MCF 10A (cell line): ENCODE results near the gene RYR1. TPM values are rescaled to one million over a fixed set of nuclear protein-coding genes. Genes with fewer than 3 reads are reported as not detected.

Source experiments
- BruUV-seq: library from RNA; stranded (reverse); fragments of 400-500 nt; replicated peaks from 2 replicates; lab custom pipeline; 2021; lab: Mats Ljungman, UMichigan
- CTCF ChIA-PET: fragments of 300-600 bp; sonication (Branson Sonifier 250); formaldehyde crosslinking; extraction: SDS; loops from one replicate; lab custom pipeline; 2021; ENCODE audit warnings: antibody characterized with exemption, inconsistent platforms; lab: Yijun Ruan, JAX
- POLR2A ChIA-PET: fragments of 300-600, 350-650 bp; sonication (Branson Sonifier 250); formaldehyde crosslinking; extraction: SDS; loops from one replicate; lab custom pipeline; 2020; ENCODE audit warnings: antibody characterized with exemption, inconsistent platforms; lab: Yijun Ruan, JAX
- DNase-seq: peaks from one replicate; pipeline ENCODE4 v3.0.0-alpha.2; 2018; ENCODE audit not compliant: unreplicated experiment
- H3K27ac Mint-ChIP-seq: one replicate; pipeline ENCODE4 v1.8.0; 2022; ENCODE audit warnings: mild to moderate bottlenecking, low read depth, mixed read lengths; ENCODE audit not compliant: unreplicated experiment
- H3K27me3 Mint-ChIP-seq: one replicate; pipeline ENCODE4 v1.8.0; 2022; ENCODE audit warnings: mixed read lengths; ENCODE audit not compliant: insufficient read depth, unreplicated experiment
- H3K36me3 Mint-ChIP-seq: one replicate; pipeline ENCODE4 v1.8.0; 2022; ENCODE audit warnings: mild to moderate bottlenecking, moderate library complexity, mixed read lengths; ENCODE audit not compliant: insufficient read depth, unreplicated experiment
- H3K4me1 Mint-ChIP-seq: one replicate; pipeline ENCODE4 v1.8.0; 2022; ENCODE audit warnings: mixed read lengths; ENCODE audit not compliant: insufficient read depth, unreplicated experiment
- H3K4me3 Mint-ChIP-seq: one replicate; pipeline ENCODE4 v1.8.0; 2022; ENCODE audit warnings: mild to moderate bottlenecking, moderate library complexity, mixed read lengths; ENCODE audit not compliant: unreplicated experiment
- H3K9me3 Mint-ChIP-seq: one replicate; pipeline ENCODE4 v1.8.0; 2022; ENCODE audit warnings: mixed read lengths; ENCODE audit not compliant: unreplicated experiment
- intact Hi-C: fragments of 100-400 bp; cut with micrococcal nuclease; formaldehyde crosslinking; loops from 2 replicates; pipeline ENCODE4 v1.14.1; 2022
- total RNA-seq: library from RNA; stranded (reverse); gene quantifications from 2 replicates; pipeline ENCODE4 v1.2.3, GENCODE V29; 2022
- TF ChIP-seq, protein P1 (sequence below): fragments of 200-600 bp; IDR thresholded peaks from one replicate; pipeline ENCODE4 v1.8.0; 2022; ENCODE audit warnings: antibody characterized with exemption, mild to moderate bottlenecking; ENCODE audit not compliant: unreplicated experiment

Gene RYR1
- total RNA-seq, 1 experiment from 2014 or later = 0.28 TPM

DNA sequence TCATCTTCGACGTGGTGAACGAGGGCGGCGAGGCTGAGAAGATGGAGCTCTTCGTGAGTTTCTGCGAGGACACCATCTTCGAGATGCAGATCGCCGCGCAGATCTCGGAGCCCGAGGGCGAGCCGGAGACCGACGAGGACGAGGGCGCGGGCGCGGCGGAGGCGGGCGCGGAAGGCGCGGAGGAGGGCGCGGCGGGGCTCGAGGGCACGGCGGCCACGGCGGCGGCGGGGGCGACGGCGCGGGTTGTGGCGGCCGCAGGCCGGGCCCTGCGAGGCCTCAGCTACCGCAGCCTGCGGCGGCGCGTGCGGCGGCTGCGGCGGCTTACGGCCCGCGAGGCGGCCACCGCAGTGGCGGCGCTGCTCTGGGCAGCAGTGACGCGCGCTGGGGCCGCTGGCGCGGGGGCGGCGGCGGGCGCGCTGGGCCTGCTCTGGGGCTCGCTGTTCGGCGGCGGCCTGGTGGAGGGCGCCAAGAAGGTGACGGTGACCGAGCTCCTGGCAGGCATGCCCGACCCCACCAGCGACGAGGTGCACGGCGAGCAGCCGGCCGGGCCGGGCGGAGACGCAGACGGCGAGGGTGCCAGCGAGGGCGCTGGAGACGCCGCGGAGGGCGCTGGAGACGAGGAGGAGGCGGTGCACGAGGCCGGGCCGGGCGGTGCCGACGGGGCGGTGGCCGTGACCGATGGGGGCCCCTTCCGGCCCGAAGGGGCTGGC is 131.6 kb downstream of the RYR1 start:
- Mint-ChIP-seq H3K27me3 (no peaks in the 10 kb centered on the region), H3K4me3 (no peak overlapping the region), H3K36me3 (no peaks in the 10 kb centered on the region), H3K4me1 (peaks cover 17% of the 10 kb centered on the region), H3K27ac (no peak overlapping the region), H3K9me3 (no peaks in the 10 kb centered on the region)
- POLR2A ChIA-PET = interaction anchor here (0.7 to 1.4 kb wide), 2 partner anchors 15 to 55 kb away, joined by 4 read pairs; no protein-coding TSS in a partner anchor
- CTCF ChIA-PET = interaction anchor here (0.7 to 0.8 kb wide), 2 partner anchors 46 to 70 kb away, joined by 3 to 6 read pairs; no protein-coding TSS in a partner anchor
- no peak for DNase-seq
- BruUV-seq = no TSS peak
- intact Hi-C loops = no loop called here
- TF ChIP-seq, protein P1, sequence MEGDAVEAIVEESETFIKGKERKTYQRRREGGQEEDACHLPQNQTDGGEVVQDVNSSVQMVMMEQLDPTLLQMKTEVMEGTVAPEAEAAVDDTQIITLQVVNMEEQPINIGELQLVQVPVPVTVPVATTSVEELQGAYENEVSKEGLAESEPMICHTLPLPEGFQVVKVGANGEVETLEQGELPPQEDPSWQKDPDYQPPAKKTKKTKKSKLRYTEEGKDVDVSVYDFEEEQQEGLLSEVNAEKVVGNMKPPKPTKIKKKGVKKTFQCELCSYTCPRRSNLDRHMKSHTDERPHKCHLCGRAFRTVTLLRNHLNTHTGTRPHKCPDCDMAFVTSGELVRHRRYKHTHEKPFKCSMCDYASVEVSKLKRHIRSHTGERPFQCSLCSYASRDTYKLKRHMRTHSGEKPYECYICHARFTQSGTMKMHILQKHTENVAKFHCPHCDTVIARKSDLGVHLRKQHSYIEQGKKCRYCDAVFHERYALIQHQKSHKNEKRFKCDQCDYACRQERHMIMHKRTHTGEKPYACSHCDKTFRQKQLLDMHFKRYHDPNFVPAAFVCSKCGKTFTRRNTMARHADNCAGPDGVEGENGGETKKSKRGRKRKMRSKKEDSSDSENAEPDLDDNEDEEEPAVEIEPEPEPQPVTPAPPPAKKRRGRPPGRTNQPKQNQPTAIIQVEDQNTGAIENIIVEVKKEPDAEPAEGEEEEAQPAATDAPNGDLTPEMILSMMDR = no peak

DNA sequence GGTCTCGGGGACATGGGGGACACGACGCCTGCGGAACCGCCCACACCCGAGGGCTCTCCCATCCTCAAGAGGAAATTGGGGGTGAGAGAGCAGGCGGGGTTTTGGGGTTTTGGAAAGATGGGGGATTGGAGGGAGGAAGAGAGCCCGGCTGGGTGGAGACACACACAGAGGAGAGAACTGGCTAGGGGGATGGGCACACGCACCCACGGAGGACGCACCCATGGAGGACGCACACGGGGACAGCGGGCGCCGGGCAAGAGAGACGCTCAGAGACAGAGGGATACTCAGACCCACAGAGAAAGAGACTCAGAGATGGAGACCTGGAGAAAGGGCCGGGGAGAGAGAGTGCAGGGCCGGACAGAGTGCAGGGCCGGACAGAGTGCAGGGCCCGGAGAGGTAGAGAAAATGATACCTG is 132.2 kb downstream of the RYR1 start:
- no peaks in the 10 kb centered on the region for H3K27me3 Mint-ChIP-seq
- peaks cover 17% of the 10 kb centered on the region for H3K4me1 Mint-ChIP-seq
- no peak for DNase-seq
- no TSS peak for BruUV-seq
- H3K4me3 Mint-ChIP-seq = no peak overlapping the region
- CTCF ChIA-PET = interaction anchor here (0.8 kb wide), 1 partner anchor 69 kb away, joined by 6 read pairs; no protein-coding TSS in a partner anchor
- intact Hi-C loops = no loop called here
- TF ChIP-seq, protein P1 = no peak
- H3K9me3 Mint-ChIP-seq = no peaks in the 10 kb centered on the region
- H3K27ac Mint-ChIP-seq = no peak overlapping the region
- H3K36me3 Mint-ChIP-seq = no peaks in the 10 kb centered on the region
- POLR2A ChIA-PET = no interaction called here

DNA sequence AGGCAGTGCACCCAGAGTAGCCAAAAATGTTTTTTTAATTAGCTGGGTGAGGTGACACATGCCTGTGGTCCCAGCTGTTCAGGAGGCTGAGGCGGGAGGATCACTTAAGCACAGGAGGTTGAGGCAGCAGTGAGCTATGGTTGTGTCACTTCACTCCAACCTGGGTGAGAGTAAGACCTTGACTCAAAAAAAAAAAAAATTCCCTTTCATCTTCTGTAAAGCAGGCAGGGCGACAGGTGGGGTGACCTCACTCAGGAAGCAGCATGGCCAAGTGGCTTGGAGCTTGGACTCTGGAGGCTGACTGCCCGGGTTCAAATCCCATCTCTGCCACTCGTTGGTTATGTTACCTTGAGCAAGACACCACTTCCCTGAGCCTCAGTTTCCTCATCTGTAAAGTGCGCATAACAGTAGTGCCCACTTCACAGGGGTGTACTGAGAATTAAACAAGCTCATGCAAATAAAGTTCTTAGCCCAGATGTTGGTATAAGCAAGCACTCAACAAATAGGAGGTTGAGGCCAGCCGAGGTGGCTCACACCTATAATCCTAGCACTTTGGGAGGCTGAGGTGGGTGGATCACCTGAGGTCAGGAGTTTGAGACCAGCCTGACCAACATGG is 136.0 kb downstream of the RYR1 start:
- Mint-ChIP-seq H3K36me3 (no peaks in the 10 kb centered on the region), H3K4me3 (no peak overlapping the region), H3K27ac (no peak overlapping the region), H3K4me1 (no peaks in the 10 kb centered on the region), H3K9me3 (no peaks in the 10 kb centered on the region), H3K27me3 (no peaks in the 10 kb centered on the region)
- CTCF ChIA-PET = interaction anchor here (0.6 to 0.7 kb wide), 3 partner anchors 14 to 333 kb away, joined by 3 to 4 read pairs (median 3); no protein-coding TSS in a partner anchor
- no peak for DNase-seq
- POLR2A ChIA-PET = interaction anchor here (0.7 to 1.8 kb wide), 2 partner anchors 10 kb away, joined by 3 to 5 read pairs; no protein-coding TSS in a partner anchor
- no TSS peak for BruUV-seq
- intact Hi-C loops = no loop called here
- TF ChIP-seq, protein P1 = no peak

DNA sequence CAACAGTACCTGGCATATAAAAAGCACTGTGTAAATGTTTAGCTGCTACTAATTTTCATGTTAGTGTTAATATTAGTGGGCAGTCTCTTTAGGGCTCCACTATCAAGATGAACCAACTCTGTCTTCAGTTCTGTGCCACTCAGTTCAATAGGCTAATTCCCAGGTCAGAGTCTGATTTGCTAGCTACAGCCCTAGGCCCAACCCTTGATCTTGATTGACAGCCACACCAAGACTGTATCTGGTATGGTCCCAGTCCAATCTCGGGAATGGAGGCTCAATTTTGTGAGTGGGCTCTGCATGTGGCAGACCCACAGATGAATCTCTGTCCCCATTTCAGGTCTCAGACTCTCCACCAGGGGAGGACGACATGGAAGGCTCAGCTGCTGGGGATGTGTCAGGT is 138.2 kb downstream of the RYR1 start:
- Mint-ChIP-seq H3K27me3 (no peaks in the 10 kb centered on the region), H3K36me3 (no peaks in the 10 kb centered on the region), H3K4me3 (no peak overlapping the region), H3K27ac (no peak overlapping the region), H3K4me1 (no peaks in the 10 kb centered on the region), H3K9me3 (no peaks in the 10 kb centered on the region)
- intact Hi-C loops = no loop called here
- no peak for DNase-seq
- ChIA-PET POLR2A (interaction anchor here (1.8 kb wide), 1 partner anchor 8 kb away, joined by 5 read pairs; no protein-coding TSS in a partner anchor), CTCF (interaction anchor here (0.6 to 1.9 kb wide), 2 partner anchors 14 to 27 kb away, joined by 3 to 4 read pairs; no protein-coding TSS in a partner anchor)
- TF ChIP-seq, protein P1 = no peak
- no TSS peak for BruUV-seq
